HCT116 (cell line): ENCODE results near the gene HIVEP1. TPM values are rescaled to one million over a fixed set of nuclear protein-coding genes. Genes with fewer than 3 reads are reported as not detected.

ENCODE experiments used
- ATAC-seq: fragments of 200-7000 bp; cut with Tn5 transposase; 2 replicates; pipeline ENCODE4 v1.9.1; 2020; ENCODE audit warnings: mild to moderate bottlenecking, moderate library complexity
- BruUV-seq: library from RNA; stranded (reverse); fragments of 400-500 nt; replicated peaks from 2 replicates; lab custom pipeline; 2021; lab: Mats Ljungman, UMichigan
- CTCF ChIA-PET: fragments of 300-600 bp; sonication (Branson Sonifier 250); formaldehyde crosslinking; loops from one replicate; lab custom pipeline; 2021; ENCODE audit warnings: antibody characterized with exemption; lab: Charles Lee
- POLR2A ChIA-PET: fragments of 300-600, 350-600 bp; sonication (Branson Sonifier 250); formaldehyde crosslinking; loops from one replicate; lab custom pipeline; 2021; ENCODE audit warnings: antibody characterized with exemption; lab: Charles Lee
- RAD21 ChIA-PET, 2 experiments: fragments of 300-600 bp; sonication (Branson Sonifier 250); formaldehyde crosslinking; loops; one replicate each; lab custom pipeline; 2023; ENCODE audit warnings: low total read pairs in 2 of 2; ENCODE audit not compliant: uncharacterized antibody in 2 of 2, unreplicated experiment in 2 of 2, low non-redundant PET in 1 of 2; lab: Charles Lee
- DNase-seq: peaks from one replicate; pipeline ENCODE4 v3.0.0-alpha.2; 2010; ENCODE audit warnings: low read depth, low spot score
- H2AFZ ChIP-seq: fragments of 200-600 bp; shearing (Covaris generic), sonication (generic); 2 replicates; pipeline ENCODE4 v1.6.1; 2017; ENCODE audit warnings: low read depth, mixed run types, mixed read lengths, antibody characterized with exemption, low read length; ENCODE audit not compliant: poor library complexity, severe bottlenecking
- H3K27ac ChIP-seq: 2 replicates; pipeline ENCODE4 v1.5.1; 2012; ENCODE audit warnings: low read depth, low read length
- H3K27me3 ChIP-seq: fragments of 200-600 bp; sonication (generic); 2 replicates; pipeline ENCODE4 v1.6.1; 2016; ENCODE audit warnings: mixed run types, low read length, mixed read lengths; ENCODE audit not compliant: insufficient read depth
- H3K36me3 ChIP-seq, 2 experiments: fragments of 200-500 bp in 1 of 2; fragments of 200-600 bp in 1 of 2; sonication (Bioruptor generic) in 1 of 2; sonication (generic) in 1 of 2; 2 replicates each; pipeline versions ENCODE4 v1.5.1 to v1.6.1; 2014 to 2016; ENCODE audit warnings: low read length in 2 of 2, inconsistent platforms in 1 of 2, mixed read lengths in 1 of 2, mixed run types in 1 of 2; ENCODE audit not compliant: insufficient read depth in 2 of 2, control insufficient read depth in 1 of 2
- H3K4me1 ChIP-seq, 2 experiments: fragments of 200-600 bp in 1 of 2; sonication (generic) in 1 of 2; 2 replicates each; pipeline versions ENCODE4 v1.5.1 to v1.6.1; 2012 to 2017; ENCODE audit warnings: low read length in 2 of 2, inconsistent platforms in 1 of 2, mild to moderate bottlenecking in 1 of 2, mixed read lengths in 1 of 2, mixed run types in 1 of 2, moderate library complexity in 1 of 2; ENCODE audit not compliant: insufficient read depth in 2 of 2, control insufficient read depth in 1 of 2
- H3K4me2 ChIP-seq: fragments of 200-600 bp; sonication (generic); 2 replicates; pipeline ENCODE4 v1.6.1; 2017; ENCODE audit warnings: mixed run types, low read length, mixed read lengths
- H3K4me3 ChIP-seq, 2 experiments: fragments of 200-600 bp in 1 of 2; sonication (generic) in 1 of 2; replicated peaks in 1 of 2; 2 replicates each; pipeline ENCODE4 v1.5.1; 2011 to 2016; ENCODE audit warnings: low read length in 2 of 2, control low read depth in 1 of 2, low read depth in 1 of 2, mild to moderate bottlenecking in 1 of 2, mixed read lengths in 1 of 2, mixed run types in 1 of 2
- H3K79me2 ChIP-seq: fragments of 200-600 bp; sonication (generic); 2 replicates; pipeline ENCODE4 v1.6.1; 2017; ENCODE audit warnings: mild to moderate bottlenecking, mixed run types, low read length, moderate library complexity, mixed read lengths; ENCODE audit not compliant: insufficient read depth
- H3K9ac ChIP-seq: fragments of 200-600 bp; sonication (generic); 2 replicates; pipeline ENCODE4 v1.6.1; 2016; ENCODE audit warnings: low read length, mixed read lengths
- H3K9me2 ChIP-seq: fragments of 200-600 bp; sonication (generic), shearing (Covaris generic); 2 replicates; pipeline ENCODE4 v1.6.1; 2017; ENCODE audit warnings: mixed run types, mild to moderate bottlenecking, moderate library complexity; ENCODE audit not compliant: insufficient read depth
- H3K9me3 ChIP-seq, 2 experiments: fragments of 200-500 bp in 1 of 2; fragments of 200-600 bp in 1 of 2; sonication (Bioruptor generic) in 1 of 2; sonication (generic) in 1 of 2; 2 replicates each; pipeline ENCODE4 v1.6.1; 2014 to 2017; ENCODE audit warnings: low read length in 2 of 2, mixed read lengths in 2 of 2, inconsistent platforms in 1 of 2, low read depth in 1 of 2, mild to moderate bottlenecking in 1 of 2, mixed run types in 1 of 2, moderate library complexity in 1 of 2; ENCODE audit not compliant: control insufficient read depth in 1 of 2, insufficient read depth in 1 of 2
- H4K20me1 ChIP-seq: fragments of 200-600 bp; sonication (generic), shearing (Covaris generic); 2 replicates; pipeline ENCODE4 v1.6.1; 2017; ENCODE audit warnings: mixed run types, mild to moderate bottlenecking, moderate library complexity; ENCODE audit not compliant: insufficient read depth
- CEBPB ChIP-seq: IDR thresholded peaks from 2 replicates; pipeline ENCODE4 v1.6.1; 2012; ENCODE audit warnings: low read depth
- EZH2phosphoT487 ChIP-seq: fragments of 200-600 bp; IDR thresholded peaks from 2 replicates; pipeline ENCODE4 v1.6.1; 2018; ENCODE audit warnings: antibody characterized with exemption, borderline replicate concordance
- FOSL1 ChIP-seq: IDR thresholded peaks from 2 replicates; pipeline ENCODE4 v1.6.1; 2012; ENCODE audit warnings: low read depth
- JUND ChIP-seq: IDR thresholded peaks from 2 replicates; pipeline ENCODE4 v1.6.1; 2012
- MAX ChIP-seq: IDR thresholded peaks from 2 replicates; pipeline ENCODE4 v1.6.1; 2012
- RAD21 ChIP-seq: IDR thresholded peaks from 2 replicates; pipeline ENCODE4 v1.6.1; 2012; ENCODE audit warnings: low read depth, mild to moderate bottlenecking
- REST ChIP-seq: IDR thresholded peaks from 2 replicates; pipeline ENCODE4 v1.6.1; 2012; ENCODE audit warnings: low read depth
- SIN3A ChIP-seq: IDR thresholded peaks from 2 replicates; pipeline ENCODE4 v1.6.1; 2012; ENCODE audit warnings: low read depth
- TCF7L2 ChIP-seq: IDR thresholded peaks from 2 replicates; pipeline ENCODE4 v1.7.0; 2011; ENCODE audit warnings: borderline replicate concordance, inconsistent platforms; ENCODE audit not compliant: insufficient read depth, insufficient read length; ENCODE audit errors: extremely low read depth
- intact Hi-C: fragments of 100-400 bp; cut with micrococcal nuclease; formaldehyde crosslinking; loops from 2 replicates; pipeline ENCODE4 v1.10.0; 2022
- total RNA-seq: library from RNA; stranded (reverse); gene quantifications from one replicate; pipeline ENCODE4 v1.2.1, GENCODE V29; 2021; ENCODE audit not compliant: unreplicated experiment

Gene HIVEP1
- total RNA-seq, 1 experiment from 2014 or later = 11.2 TPM

GRCh38 chr6:12010635-12011275 is 1.4 kb upstream of the HIVEP1 start:
- Histone ChIP-seq H3K9me2 (no peaks in the 10 kb centered on the region), H3K4me1 (peaks cover 26 to 42% of the 10 kb centered on the region in 2 experiments), H3K27ac (peak overlapping the region; percentile 74), H3K4me3 (peak overlapping the region; percentile 65 to 72), H3K79me2 (no peaks in the 10 kb centered on the region; the same call in 1 of the 2 replicates), H3K9me3 (no peaks in the 10 kb centered on the region), H4K20me1 (no peaks in the 10 kb centered on the region), H3K9ac (peak overlapping the region; percentile 85), H3K36me3 (peaks cover 0 to 3% of the 10 kb centered on the region in 2 experiments; a peak in 1 of 4 replicates), H3K4me2 (peak overlapping the region; percentile 97), H2AFZ (peak overlapping the region; percentile 58), H3K27me3 (no peaks in the 10 kb centered on the region)
- TF ChIP-seq FOSL1 = peak; percentile 30; the same call in 1 of the 2 replicates
- TF ChIP-seq CEBPB = 0 out of 2 replicates have a peak, but pooled peaks have one; percentile 33
- TF ChIP-seq JUND = no peak; the same call in 1 of the 2 replicates
- peak; percentile 14; the same call in 1 of the 2 replicates for TF ChIP-seq SIN3A
- TF ChIP-seq RAD21 = 0 out of 2 replicates have a peak, but pooled peaks have one; percentile 7
- TF ChIP-seq MAX = peak; percentile 55; the same call in 1 of the 2 replicates
- TF ChIP-seq EZH2phosphoT487 = no peak
- TF ChIP-seq TCF7L2 = peak; percentile 6
- no peak for TF ChIP-seq REST
- CTCF ChIA-PET = no interaction called here
- BruUV-seq = no TSS peak
- DNase-seq = no peak
- intact Hi-C loops = loop anchor here (2.0 to 10.0 kb wide), 2 partner anchors 224 to 240 kb away; no protein-coding TSS in a partner anchor
- peak; percentile 15 for ATAC-seq
- POLR2A ChIA-PET = interaction anchor here (1.9 kb wide), 1 partner anchor 240 kb away, joined by 4 read pairs; no protein-coding TSS in a partner anchor
- RAD21 ChIA-PET = no interaction called here
